Fibroblast of skin of right quadriceps (primary cell): Measurements from ENCODE around the gene PLAAT3.
"Not testable (repeated sequence)": the region's sequence is repeated elsewhere in the genome, so short reads cannot be mapped to it uniquely, and the experiment has no call there.

Source experiments
- DNase-seq: peaks from one replicate; pipeline ENCODE4 v3.0.0-alpha.2; 2013

Gene PLAAT3

GRCh38 chr11:63564784-63565350, 49.4 kb downstream of the PLAAT3 start:
- DNase-seq = no peak

DNA sequence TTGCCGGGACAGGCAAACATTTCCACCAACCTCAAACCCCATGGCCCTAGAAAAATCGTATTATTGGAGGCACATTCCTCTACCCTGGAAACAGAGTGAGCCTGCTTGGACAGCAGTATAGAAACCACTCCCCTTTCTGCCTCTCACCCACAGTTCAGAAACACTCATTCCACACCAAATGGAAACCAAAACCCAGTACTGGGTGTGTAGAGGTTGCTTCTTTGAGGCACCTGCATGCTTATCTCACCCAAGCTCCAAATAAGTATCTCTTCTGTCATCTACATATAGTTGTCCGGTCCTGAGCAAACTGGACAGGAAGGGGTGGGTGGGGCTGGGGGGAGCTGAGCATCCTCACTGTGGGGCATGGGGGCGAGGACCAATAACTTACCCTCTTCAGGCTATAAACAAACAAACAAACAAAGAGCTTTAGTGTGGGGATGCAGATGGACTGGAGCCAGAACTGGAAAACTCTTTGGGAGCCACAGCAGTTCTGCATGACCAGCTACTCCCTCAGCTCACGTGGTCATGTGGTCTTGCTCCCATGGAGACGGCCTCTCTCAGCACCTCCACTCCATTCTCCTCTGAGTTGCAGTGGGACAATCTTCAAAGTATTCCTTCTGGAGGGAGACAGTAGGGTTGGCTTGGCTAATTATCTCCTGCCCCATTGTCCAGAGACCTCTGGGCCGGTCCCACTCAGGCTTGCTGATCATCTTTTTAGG, 50.0 kb downstream of the PLAAT3 start:
- no peak for DNase-seq

DNA sequence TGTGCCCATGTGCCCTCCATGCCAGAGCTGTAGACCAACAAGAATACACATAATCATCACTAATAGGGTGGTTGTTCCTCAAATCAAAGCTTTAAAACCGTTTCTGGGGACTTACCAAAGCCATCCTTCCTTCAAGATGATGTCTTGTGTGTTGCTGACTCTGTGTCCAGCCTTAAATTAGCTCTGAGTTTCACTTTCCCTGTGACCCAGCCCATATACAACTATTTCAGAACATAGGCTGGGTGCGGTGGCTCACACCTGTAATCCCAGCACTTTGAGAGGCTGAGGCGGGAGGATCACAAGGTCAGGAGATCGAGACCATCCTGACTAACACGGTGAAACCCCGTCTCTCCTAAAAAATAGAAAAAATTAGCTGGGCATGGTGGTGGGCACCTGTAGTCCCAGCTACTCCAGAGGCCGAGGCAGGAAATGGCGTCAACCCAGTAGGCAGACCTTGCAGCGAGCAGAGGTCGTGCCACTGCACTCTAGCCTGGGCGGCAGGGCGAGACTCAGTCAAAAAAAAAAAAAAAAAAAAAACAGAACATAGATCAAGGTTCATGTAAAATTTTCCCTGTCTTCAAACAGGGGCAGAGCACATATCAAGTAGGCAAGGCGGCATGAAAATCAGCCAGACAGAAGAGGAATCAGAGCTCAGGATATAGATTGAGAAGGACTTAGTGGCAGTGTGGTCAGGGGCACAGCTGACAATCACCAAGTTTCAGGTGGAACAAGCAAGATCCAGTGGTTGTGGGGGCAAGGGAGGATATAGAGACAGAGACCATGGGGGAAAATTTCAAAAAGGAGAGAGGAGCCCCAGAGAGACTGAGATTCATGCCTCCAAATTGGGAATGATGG, 50.8 kb downstream of the PLAAT3 start, which contains the start of gene PLAAT2:
Gene PLAAT2, minus strand, starts transcription at position 179 of the 855 bp plus-strand sequence. Its CDS starts 55 bp downstream, at position 124.
- DNase-seq = no peak

DNA sequence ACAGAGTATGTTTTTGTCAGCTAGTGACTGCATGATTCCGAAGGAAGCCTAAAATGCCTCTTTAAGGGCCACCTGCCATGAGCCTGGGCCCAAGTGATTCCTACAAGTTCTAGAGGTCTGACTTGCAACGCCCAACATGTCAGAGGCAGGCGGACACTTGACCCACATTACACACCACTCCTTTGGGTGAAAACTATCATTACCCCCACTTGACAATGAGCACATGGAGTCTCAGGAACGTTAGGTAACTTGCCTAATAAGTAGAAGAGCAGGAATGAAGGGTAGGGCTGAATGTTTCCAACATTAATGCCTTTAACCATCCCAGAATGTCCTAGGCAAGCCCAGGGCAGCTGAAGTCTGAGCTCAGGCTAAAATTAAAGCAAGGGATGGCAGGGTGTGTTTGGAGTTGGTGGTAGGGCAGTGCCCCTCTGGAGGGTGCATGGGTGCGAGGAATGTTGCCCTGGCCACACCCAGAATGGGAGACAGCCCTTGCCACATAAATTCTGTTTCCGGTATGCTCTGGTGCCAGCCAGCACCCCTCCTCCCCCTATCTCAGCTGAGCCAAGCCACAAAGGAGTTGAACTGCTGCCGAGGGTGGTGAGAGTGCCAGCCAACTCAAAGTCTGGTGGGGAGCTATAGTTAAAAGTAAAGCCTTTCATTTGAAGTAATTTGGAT, 53.6 kb downstream of the PLAAT3 start:
- no peak for DNase-seq

GRCh38 chr11:63558459-63559157, 55.6 kb downstream of the PLAAT3 start:
- no peak for DNase-seq

DNA sequence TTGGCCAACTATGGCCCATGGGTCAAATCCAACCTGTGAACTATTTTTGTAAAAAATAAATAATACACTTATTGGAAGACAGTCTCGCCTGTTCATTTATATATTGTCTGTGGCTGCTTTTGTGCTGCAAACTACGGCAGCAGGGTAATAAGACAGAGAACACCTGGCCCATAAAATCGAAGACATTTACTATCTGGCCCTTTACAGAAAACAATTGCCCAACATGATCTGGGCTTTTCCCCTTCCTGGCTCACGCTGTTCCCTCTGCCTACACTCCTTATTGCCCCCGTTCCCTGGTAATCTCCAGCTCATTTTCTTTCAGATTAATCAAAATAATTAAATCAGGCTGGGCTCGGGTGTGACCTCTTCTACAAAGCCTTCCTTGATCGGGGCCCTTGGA, 56.7 kb downstream of the PLAAT3 start:
- DNase-seq = no peak

GRCh38 chr11:63556404-63557013, 57.7 kb downstream of the PLAAT3 start:
- no peak for DNase-seq

- DNase-seq = no peak
These were observed 59.4 kb downstream of the PLAAT3 start for GRCh38 chr11:63554877-63555223.

- DNase-seq = peak; percentile 57
These were observed 60.5 kb downstream of the PLAAT3 start for GRCh38 chr11:63553759-63554158.

DNA sequence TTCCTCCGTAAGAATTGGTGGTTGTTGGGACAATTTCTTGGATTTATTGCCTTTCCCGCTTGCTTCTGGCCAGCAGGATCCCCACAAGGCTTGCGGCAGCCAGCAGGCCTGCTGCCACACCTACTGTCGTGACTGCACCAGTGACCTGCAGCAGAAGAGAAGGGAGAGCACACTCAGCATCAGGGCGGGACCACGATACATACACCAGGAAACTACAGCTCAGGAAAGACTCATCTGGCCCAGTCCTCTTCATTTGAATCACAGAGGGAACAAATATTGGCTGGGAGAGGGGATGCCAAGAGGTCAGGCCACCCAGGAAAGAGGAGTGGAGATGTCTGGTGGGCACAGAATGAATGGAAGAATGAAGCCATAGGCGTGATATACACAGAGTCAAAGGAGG, 61.3 kb downstream of the PLAAT3 start:
- no peak for DNase-seq

DNA sequence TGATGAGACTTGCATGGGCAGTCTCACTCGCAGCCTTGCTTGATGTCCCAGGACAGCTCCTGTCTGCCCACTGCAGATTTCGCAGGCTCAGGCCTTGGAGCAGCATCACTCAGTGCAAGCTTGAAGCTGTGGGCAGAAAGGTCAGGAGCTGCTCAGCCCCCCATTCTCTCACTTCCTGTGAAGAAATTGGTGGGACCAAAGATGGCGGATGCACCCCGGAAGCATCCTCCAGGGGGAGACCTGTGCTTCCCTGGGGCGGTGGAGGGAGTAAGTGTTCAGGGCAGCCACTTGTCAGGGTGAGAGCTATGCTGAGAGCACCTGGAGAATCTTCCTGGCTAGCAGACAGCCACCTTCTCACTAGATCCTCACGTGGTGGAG, 62.4 kb downstream of the PLAAT3 start:
- DNase-seq = no peak

DNA sequence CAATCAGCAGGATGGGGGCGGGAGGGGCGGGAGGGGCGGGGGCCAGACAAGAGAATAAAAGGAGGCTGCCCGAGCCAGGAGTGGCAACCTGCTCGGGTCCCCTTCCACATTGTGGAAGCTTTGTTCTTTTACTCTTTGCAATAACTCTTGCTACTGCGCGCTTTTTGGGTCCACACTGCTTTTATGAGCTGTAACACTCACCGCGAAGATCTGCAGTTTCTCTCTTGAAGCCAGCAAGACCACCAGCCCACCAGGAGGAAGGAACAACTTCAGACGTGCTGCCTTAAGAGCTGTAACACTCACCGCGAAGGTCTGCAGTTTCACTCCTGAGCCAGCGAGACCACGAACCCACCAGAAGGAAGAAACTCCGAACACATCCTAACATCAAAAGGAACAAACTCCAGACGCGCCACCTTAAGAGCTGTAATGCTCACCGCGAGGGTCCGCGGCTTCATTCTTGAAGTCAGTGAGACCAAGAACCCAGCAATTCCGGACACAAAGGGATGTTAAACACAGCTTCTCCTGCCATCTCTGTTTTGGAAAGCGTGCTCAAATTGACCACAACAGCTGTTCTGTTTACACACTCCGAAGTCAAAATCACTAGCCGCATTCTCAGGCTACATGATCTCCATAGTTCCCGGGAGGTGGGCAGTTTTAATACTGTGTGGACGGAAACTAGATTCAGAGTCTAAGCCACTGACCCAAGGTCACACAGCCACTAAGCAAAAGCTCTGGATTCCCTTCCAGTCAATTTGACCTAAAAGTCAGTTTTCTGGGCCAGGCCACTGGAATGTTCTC, 62.9 kb downstream of the PLAAT3 start:
- DNase-seq = no peak

- DNase-seq = not testable (repeated sequence)
These were observed 64.0 kb downstream of the PLAAT3 start for GRCh38 chr11:63550156-63550700.

DNA sequence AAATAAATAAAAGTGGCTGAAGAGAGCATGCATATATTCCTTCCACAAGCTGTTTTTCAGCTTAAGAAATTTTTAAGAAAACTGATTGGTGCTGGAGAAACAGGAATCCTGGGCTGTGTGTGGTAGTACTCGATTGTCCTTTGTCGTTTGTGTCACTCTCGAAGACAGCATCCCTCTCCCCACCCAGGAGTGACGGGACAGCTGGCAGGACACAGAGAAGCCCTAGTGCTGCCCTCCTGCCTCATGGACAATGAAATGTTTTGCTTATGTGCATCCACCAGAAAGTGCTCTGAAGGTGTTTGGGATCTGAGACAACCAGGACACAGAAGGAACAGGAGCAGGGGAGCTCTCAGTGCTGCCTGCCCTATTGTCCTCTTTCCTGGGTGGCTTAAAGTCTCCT, 64.8 kb downstream of the PLAAT3 start:
- DNase-seq = no peak

DNA sequence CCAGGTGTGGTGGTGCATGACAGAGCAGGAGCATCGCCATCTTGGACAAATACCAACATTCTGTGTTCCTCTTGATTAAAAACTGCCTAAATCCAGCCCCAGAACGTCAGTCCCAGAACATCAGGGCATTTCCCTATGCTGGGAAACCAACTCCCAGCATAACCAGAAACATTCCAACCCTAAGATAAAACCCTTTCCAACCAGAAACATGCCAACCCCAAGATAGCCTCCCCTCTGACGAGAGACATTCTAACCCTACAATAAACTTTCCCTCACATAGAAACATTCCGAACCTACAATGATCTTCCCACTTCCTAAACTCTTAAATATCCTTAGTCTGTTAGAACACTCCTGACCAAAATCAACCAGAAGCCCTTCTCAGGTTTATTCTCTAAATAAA, 66.1 kb downstream of the PLAAT3 start:
- DNase-seq = no peak

- DNase-seq = no peak
These were observed 67.2 kb downstream of the PLAAT3 start for GRCh38 chr11:63547061-63547460.

GRCh38 chr11:63543711-63544110, 70.5 kb downstream of the PLAAT3 start:
- no peak for DNase-seq

- not testable (repeated sequence) for DNase-seq
These were observed 71.7 kb downstream of the PLAAT3 start for GRCh38 chr11:63542506-63542905.

- peak; percentile 34 for DNase-seq
These were observed 76.7 kb downstream of the PLAAT3 start for GRCh38 chr11:63537293-63538101.

DNA sequence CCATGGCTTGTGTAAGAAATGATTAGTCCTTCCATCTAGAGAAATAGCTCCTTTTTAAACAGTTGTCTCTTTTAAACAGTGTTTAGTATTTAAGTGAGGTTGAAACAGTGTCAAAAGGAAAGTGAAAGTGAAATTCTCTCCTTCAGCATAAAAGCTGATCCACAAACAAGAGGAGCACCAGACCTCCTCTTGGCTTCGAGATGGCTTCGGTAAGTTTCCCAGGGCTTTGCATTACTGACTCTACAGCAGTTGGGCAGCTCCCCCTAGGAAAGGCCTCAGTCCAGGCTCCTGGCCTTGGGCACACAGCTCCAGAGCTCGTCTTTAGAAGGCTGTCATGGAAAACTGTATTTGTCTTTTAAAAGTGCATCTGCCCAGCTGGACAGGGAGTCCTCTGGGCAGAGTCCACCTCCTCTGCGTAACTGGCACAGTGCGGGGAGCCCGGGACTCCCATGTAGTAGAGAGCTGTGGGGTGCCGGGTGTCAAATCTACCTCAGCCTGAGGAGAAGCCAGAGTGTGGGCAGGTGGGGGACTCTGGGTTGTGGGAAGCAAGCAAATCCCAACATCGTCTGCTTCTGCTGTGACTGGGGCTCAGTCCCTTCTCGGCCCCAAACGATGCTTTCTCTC, 77.5 kb downstream of the PLAAT3 start, which contains the start of gene PLAAT4:
Gene PLAAT4, plus strand, starts transcription at position 140 of the 624 bp plus-strand sequence. Its CDS starts 61 bp downstream, at position 201.
- peak; percentile 40 for DNase-seq
